Sigmoid colon (tissue), 4 donors: Measurements from ENCODE around the gene DGAT2.

Experiments used
- POLR2A ChIP-seq, 2 donors: fragments of 450-650 bp; IDR thresholded peaks; one replicate each; pipeline ENCODE4 v1.6.1; 2016; ENCODE audit warnings: antibody characterized with exemption in 2 of 2, mild to moderate bottlenecking in 2 of 2, moderate library complexity in 2 of 2
- POLR2AphosphoS5 ChIP-seq, 4 donors: sonication (generic); formaldehyde crosslinking; IDR thresholded peaks; one replicate each; pipeline ENCODE4 v1.6.1; 2017; ENCODE audit warnings: antibody characterized with exemption in 4 of 4
- TF ChIP-seq, protein P1 (sequence below), 4 experiments: fragments of 450-650 bp in 3 of 4; fragments of 200-600 bp in 1 of 4; IDR thresholded peaks; one replicate each; pipeline ENCODE4 v1.5.1; 2016 to 2019; ENCODE audit warnings: antibody characterized with exemption in 4 of 4, mild to moderate bottlenecking in 3 of 4, moderate library complexity in 2 of 4

DNA sequence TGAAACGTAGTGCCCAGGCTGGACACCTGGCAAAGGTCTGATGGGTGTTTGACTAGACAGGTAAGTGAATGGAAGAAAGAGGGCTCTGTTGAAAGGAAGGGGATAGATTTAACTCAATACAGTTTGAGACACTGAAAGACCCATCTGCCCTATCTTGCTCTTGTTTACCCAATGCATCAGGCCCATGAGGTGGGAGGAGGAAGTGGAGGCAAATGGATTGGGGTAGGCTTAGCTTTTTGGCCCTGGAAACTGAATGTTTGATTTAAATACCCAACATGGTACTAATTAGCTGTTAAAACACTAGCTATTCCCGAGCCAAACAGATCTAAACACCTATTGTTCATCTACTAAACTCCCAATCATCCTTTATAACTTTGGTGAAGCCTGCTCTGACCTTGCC, 42.9 kb downstream of the DGAT2 start:
- TF ChIP-seq, protein P1, sequence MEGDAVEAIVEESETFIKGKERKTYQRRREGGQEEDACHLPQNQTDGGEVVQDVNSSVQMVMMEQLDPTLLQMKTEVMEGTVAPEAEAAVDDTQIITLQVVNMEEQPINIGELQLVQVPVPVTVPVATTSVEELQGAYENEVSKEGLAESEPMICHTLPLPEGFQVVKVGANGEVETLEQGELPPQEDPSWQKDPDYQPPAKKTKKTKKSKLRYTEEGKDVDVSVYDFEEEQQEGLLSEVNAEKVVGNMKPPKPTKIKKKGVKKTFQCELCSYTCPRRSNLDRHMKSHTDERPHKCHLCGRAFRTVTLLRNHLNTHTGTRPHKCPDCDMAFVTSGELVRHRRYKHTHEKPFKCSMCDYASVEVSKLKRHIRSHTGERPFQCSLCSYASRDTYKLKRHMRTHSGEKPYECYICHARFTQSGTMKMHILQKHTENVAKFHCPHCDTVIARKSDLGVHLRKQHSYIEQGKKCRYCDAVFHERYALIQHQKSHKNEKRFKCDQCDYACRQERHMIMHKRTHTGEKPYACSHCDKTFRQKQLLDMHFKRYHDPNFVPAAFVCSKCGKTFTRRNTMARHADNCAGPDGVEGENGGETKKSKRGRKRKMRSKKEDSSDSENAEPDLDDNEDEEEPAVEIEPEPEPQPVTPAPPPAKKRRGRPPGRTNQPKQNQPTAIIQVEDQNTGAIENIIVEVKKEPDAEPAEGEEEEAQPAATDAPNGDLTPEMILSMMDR (IDR thresholded peaks at IDR 0.05), result no peak
- no peak for TF ChIP-seq POLR2AphosphoS5 (IDR thresholded peaks at IDR 0.05)
- no peak for TF ChIP-seq POLR2A (IDR thresholded peaks at IDR 0.05)
